ENCODE data around the gene ARID1B. TPM values are rescaled to one million over a fixed set of nuclear protein-coding genes. Genes with fewer than 3 reads are reported as not detected.

ARID1B gene
- total and polyA plus RNA-seq, 9 of the 15 experiments (the other 6 are each of a cell fraction or from before 2014, with no cell fraction given) = 12.5 to 50.5 (median 25.8) TPM

GRCh38 chr6:157021344-157021992 lies 244.3 kb downstream of the ARID1B start (continued):
- TF ChIP-seq DIDO1 (tag; IDR thresholded peaks at IDR 0.05; ENCODE audit: low read depth) (no peak), ZNF263 (CRISPR knock-in tag; IDR thresholded peaks at IDR 0.05; ENCODE audit: borderline replicate concordance) (peak; percentile 58; the same call in 1 of the 2 replicates), USF2 (CRISPR knock-in tag; IDR thresholded peaks at IDR 0.05) (no peak), NONO (IDR thresholded peaks at IDR 0.05; ENCODE audit: low read depth in 2 of 2, low read length in 1 of 2) (peak; percentile 87 to 93), MTA2 (IDR thresholded peaks at IDR 0.05; ENCODE audit: low read depth) (no peak), CREB3 (tag; conservative IDR thresholded peaks at IDR 0.05; ENCODE audit: low read depth) (no peak), ZFP30 (CRISPR knock-in tag; IDR thresholded peaks at IDR 0.05; ENCODE audit: borderline replicate concordance) (no peak), MCM5 (IDR thresholded peaks at IDR 0.05; ENCODE audit: low read depth) (no peak), HDGF (IDR thresholded peaks at IDR 0.05) (no peak), SMC3 (conservative IDR thresholded peaks at IDR 0.05; ENCODE audit: insufficient read depth, low read depth, low read length) (no peak), FOXP4 (CRISPR knock-in tag; IDR thresholded peaks at IDR 0.05; ENCODE audit: borderline replicate concordance) (no peak), SIN3A (IDR thresholded peaks at IDR 0.05; ENCODE audit: borderline replicate concordance in 2 of 2, control insufficient read depth in 1 of 2, low read depth in 2 of 2, low read length in 2 of 2) (peak; percentile 44 to 68; a peak in 2 of 4 replicates), NFATC3 (IDR thresholded peaks at IDR 0.05) (no peak)
- TF ChIP-seq, protein P1, sequence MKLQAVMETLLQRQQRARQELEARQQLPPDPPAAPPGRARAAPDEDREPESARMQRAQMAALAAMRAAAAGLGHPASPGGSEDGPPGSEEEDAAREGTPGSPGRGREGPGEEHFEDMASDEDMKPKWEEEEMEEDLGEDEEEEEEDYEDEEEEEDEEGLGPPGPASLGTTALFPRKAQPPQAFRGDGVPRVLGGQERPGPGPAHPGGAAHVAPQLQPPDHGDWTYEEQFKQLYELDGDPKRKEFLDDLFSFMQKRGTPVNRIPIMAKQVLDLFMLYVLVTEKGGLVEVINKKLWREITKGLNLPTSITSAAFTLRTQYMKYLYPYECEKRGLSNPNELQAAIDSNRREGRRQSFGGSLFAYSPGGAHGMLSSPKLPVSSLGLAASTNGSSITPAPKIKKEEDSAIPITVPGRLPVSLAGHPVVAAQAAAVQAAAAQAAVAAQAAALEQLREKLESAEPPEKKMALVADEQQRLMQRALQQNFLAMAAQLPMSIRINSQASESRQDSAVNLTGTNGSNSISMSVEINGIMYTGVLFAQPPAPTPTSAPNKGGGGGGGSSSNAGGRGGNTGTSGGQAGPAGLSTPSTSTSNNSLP (IDR thresholded peaks at IDR 0.05; ENCODE audit: borderline replicate concordance, low read depth, low read length) = no peak
- TF ChIP-seq, protein P2, sequence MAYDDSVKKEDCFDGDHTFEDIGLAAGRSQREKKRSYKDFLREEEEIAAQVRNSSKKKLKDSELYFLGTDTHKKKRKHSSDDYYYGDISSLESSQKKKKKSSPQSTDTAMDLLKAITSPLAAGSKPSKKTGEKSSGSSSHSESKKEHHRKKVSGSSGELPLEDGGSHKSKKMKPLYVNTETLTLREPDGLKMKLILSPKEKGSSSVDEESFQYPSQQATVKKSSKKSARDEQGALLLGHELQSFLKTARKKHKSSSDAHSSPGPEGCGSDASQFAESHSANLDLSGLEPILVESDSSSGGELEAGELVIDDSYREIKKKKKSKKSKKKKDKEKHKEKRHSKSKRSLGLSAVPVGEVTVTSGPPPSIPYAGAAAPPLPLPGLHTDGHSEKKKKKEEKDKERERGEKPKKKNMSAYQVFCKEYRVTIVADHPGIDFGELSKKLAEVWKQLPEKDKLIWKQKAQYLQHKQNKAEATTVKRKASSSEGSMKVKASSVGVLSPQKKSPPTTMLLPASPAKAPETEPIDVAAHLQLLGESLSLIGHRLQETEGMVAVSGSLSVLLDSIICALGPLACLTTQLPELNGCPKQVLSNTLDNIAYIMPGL (CRISPR knock-in tag; IDR thresholded peaks at IDR 0.05) = peak; percentile 53
- TF ChIP-seq, protein P3, sequence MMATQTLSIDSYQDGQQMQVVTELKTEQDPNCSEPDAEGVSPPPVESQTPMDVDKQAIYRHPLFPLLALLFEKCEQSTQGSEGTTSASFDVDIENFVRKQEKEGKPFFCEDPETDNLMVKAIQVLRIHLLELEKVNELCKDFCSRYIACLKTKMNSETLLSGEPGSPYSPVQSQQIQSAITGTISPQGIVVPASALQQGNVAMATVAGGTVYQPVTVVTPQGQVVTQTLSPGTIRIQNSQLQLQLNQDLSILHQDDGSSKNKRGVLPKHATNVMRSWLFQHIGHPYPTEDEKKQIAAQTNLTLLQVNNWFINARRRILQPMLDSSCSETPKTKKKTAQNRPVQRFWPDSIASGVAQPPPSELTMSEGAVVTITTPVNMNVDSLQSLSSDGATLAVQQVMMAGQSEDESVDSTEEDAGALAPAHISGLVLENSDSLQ (IDR thresholded peaks at IDR 0.05) = no peak
